GM23338 (cell line): ENCODE results near the gene HMGCS2. TPM values are rescaled to one million over a fixed set of nuclear protein-coding genes. Genes with fewer than 3 reads are reported as not detected.

Experiments used
- ATAC-seq: fragments of 200-7000 bp; cut with Tn5 transposase; 3 replicates; pipeline ENCODE4 v1.9.1; 2020
- DNase-seq: peaks from one replicate; pipeline ENCODE4 v3.0.0-alpha.2; 2015; ENCODE audit warnings: low spot score
- H2AFZ ChIP-seq: fragments of 200-600 bp; sonication (generic); 2 replicates; pipeline ENCODE4 v1.8.0; 2016; ENCODE audit warnings: antibody characterized with exemption, mild to moderate bottlenecking, moderate library complexity
- H3F3A ChIP-seq: fragments of 200-600 bp; sonication (generic); replicated peaks from 2 replicates; pipeline ENCODE4 v1.8.0; 2017; ENCODE audit warnings: antibody characterized with exemption, mixed run types, low read depth
- H3K27ac ChIP-seq: fragments of 200-600 bp; sonication (generic); 2 replicates; pipeline ENCODE4 v1.6.1; 2016; ENCODE audit warnings: low read depth
- H3K27me3 ChIP-seq: fragments of 200-600 bp; sonication (generic); 2 replicates; pipeline ENCODE4 v1.8.0; 2016; ENCODE audit warnings: mild to moderate bottlenecking, mixed run types, moderate library complexity; ENCODE audit not compliant: insufficient read depth
- H3K36me3 ChIP-seq: fragments of 200-600 bp; sonication (generic); 2 replicates; pipeline ENCODE4 v1.8.0; 2016; ENCODE audit warnings: mild to moderate bottlenecking; ENCODE audit not compliant: insufficient read depth
- H3K4me1 ChIP-seq: fragments of 200-600 bp; sonication (generic); 2 replicates; pipeline ENCODE4 v1.8.0; 2016; ENCODE audit warnings: mild to moderate bottlenecking, moderate library complexity; ENCODE audit not compliant: insufficient read depth
- H3K4me2 ChIP-seq: fragments of 200-600 bp; sonication (generic); 2 replicates; pipeline ENCODE4 v1.7.1; 2017; ENCODE audit warnings: mixed run types
- H3K4me3 ChIP-seq: fragments of 200-600 bp; sonication (generic); 2 replicates; pipeline ENCODE4 v1.6.1; 2016; ENCODE audit warnings: mixed run types
- H3K79me2 ChIP-seq: fragments of 200-600 bp; sonication (generic); replicated peaks from 2 replicates; pipeline ENCODE4 v1.8.0; 2017; ENCODE audit warnings: mild to moderate bottlenecking; ENCODE audit not compliant: insufficient read depth
- H3K9me2 ChIP-seq: fragments of 200-600 bp; sonication (generic); 2 replicates; pipeline ENCODE4 v1.8.0; 2017; ENCODE audit not compliant: insufficient read depth
- H4K20me1 ChIP-seq: fragments of 200-600 bp; sonication (generic); replicated peaks from 2 replicates; pipeline ENCODE4 v1.8.0; 2017; ENCODE audit warnings: mild to moderate bottlenecking; ENCODE audit not compliant: insufficient read depth
- H3K27ac Mint-ChIP-seq: 2 replicates; pipeline ENCODE4 v1.8.0; 2020; ENCODE audit warnings: inconsistent platforms, mild to moderate bottlenecking, moderate library complexity, mixed read lengths
- H3K27me3 Mint-ChIP-seq: 3 replicates; pipeline ENCODE4 v1.8.0; 2022; ENCODE audit warnings: low read depth, mild to moderate bottlenecking, moderate library complexity, mixed read lengths, inconsistent platforms; ENCODE audit not compliant: insufficient read depth, poor library complexity
- H3K36me3 Mint-ChIP-seq: 3 replicates; pipeline ENCODE4 v1.8.0; 2021; ENCODE audit warnings: low read depth, mild to moderate bottlenecking, inconsistent platforms, moderate library complexity, mixed read lengths
- H3K4me1 Mint-ChIP-seq: 3 replicates; pipeline ENCODE4 v1.8.0; 2020; ENCODE audit warnings: mild to moderate bottlenecking, inconsistent platforms, mixed read lengths
- H3K4me3 Mint-ChIP-seq: 3 replicates; pipeline ENCODE4 v1.8.0; 2021; ENCODE audit warnings: moderate library complexity, mild to moderate bottlenecking, inconsistent platforms, mixed read lengths
- H3K9me3 Mint-ChIP-seq: 3 replicates; pipeline ENCODE4 v1.8.0; 2020; ENCODE audit warnings: moderate library complexity, mild to moderate bottlenecking, inconsistent platforms, mixed read lengths
- CREB1 ChIP-seq: fragments of 250-450 bp; sonication (Bioruptor Pico); IDR thresholded peaks from 2 replicates; pipeline ENCODE4 v1.5.0; 2020; ENCODE audit warnings: low read depth, mild to moderate bottlenecking, moderate library complexity
- CTCF ChIP-seq, 2 experiments: fragments of 200-600 bp in 1 of 2; sonication (generic) in 1 of 2; conservative IDR thresholded peaks; 2 replicates each; pipeline versions ENCODE4 v1.5.1 to v1.6.1; 2016 to 2017; ENCODE audit warnings: antibody characterized with exemption in 2 of 2, low read depth in 2 of 2, mild to moderate bottlenecking in 2 of 2, moderate library complexity in 1 of 2
- EZH2phosphoT487 ChIP-seq: fragments of 200-600 bp; sonication (generic); IDR thresholded peaks from one replicate; pipeline ENCODE4 v1.8.1; 2018; ENCODE audit warnings: antibody characterized with exemption; ENCODE audit not compliant: unreplicated experiment
- POLR2AphosphoS5 ChIP-seq: IDR thresholded peaks from 2 replicates; pipeline ENCODE4 v1.6.1; 2016; ENCODE audit warnings: antibody characterized with exemption, low read depth
- STAT1 ChIP-seq: IDR thresholded peaks from one replicate; pipeline ENCODE4 v1.6.1; 2016; ENCODE audit warnings: antibody characterized with exemption; ENCODE audit not compliant: unreplicated experiment
- ZNF114 ChIP-seq: fragments of 250-450 bp; sonication (Bioruptor Pico); IDR thresholded peaks from 2 replicates; pipeline ENCODE4 v1.5.0; 2020; ENCODE audit warnings: mild to moderate bottlenecking, moderate library complexity
- ZNF331 ChIP-seq: fragments of 250-450 bp; sonication (Bioruptor Pico); IDR thresholded peaks from 2 replicates; pipeline ENCODE4 v1.5.0; 2020; ENCODE audit warnings: low read depth, mild to moderate bottlenecking, moderate library complexity
- ZNF462 ChIP-seq: fragments of 250-450 bp; sonication (Bioruptor Pico); IDR thresholded peaks from 2 replicates; pipeline ENCODE4 v1.5.0; 2020; ENCODE audit warnings: mild to moderate bottlenecking, moderate library complexity
- polyA plus RNA-seq: library from polyadenylated mRNA; unstranded; fragments of >200 nt; fragmentation: Nextera tagmentation; extraction: Ambion mirVana; gene quantifications from 2 replicates; pipeline ENCODE4 v1.2.1, GENCODE V29; 2016
- total RNA-seq: library from RNA; depleted of rRNA; stranded (reverse); fragments of >200 nt; shearing (Covaris generic); gene quantifications from 2 replicates; pipeline ENCODE4 v1.2.3, GENCODE V29; 2014

The HMGCS2 gene
- total and polyA plus RNA-seq, 2 experiments from 2014 or later = not detected

GRCh38 chr1:119767486-119767885, 1.2 kb downstream of the HMGCS2 start (continued):
- TF ChIP-seq CTCF (conservative IDR thresholded peaks at IDR 0.05; ENCODE audit: low read depth in 2 of 2) (no peak), EZH2phosphoT487 (no peak), ZNF462 (CRISPR knock-in tag) (no peak)

GRCh38 chr1:119766374-119766794, 2.3 kb downstream of the HMGCS2 start:
- ATAC-seq (no peak), DNase-seq (no peak)
- no peak overlapping the region for H3K4me2 ChIP-seq
- H3K9me3 Mint-ChIP-seq = no peaks in the 10 kb centered on the region; the same call in 2 of the 3 replicates
- peak overlapping the region; percentile 24 for H2AFZ ChIP-seq
- H3K27me3 Mint-ChIP-seq = peaks cover 3% of the 10 kb centered on the region
- H3K36me3 Mint-ChIP-seq = no peaks in the 10 kb centered on the region
- peaks cover 4% of the 10 kb centered on the region for H3K4me1 ChIP-seq
- H3K4me1 Mint-ChIP-seq = peaks cover 5% of the 10 kb centered on the region; the same call in 2 of the 3 replicates
- H4K20me1 ChIP-seq = no peaks in the 10 kb centered on the region
- H3K27ac ChIP-seq = no peak overlapping the region
- no peak overlapping the region for H3K4me3 Mint-ChIP-seq
- H3F3A ChIP-seq = no peaks in the 10 kb centered on the region
- no peaks in the 10 kb centered on the region for H3K79me2 ChIP-seq
- H3K9me2 ChIP-seq = no peaks in the 10 kb centered on the region; the same call in 1 of the 2 replicates
- no peak overlapping the region for H3K4me3 ChIP-seq
- H3K36me3 ChIP-seq = no peaks in the 10 kb centered on the region
- no peak overlapping the region for H3K27ac Mint-ChIP-seq
- no peaks in the 10 kb centered on the region for H3K27me3 ChIP-seq
- TF ChIP-seq EZH2phosphoT487 (no peak), STAT1 (no peak), CREB1 (CRISPR knock-in tag) (no peak), CTCF (conservative IDR thresholded peaks at IDR 0.05; ENCODE audit: low read depth in 2 of 2) (no peak), ZNF114 (CRISPR knock-in tag) (no peak), ZNF331 (no peak), POLR2AphosphoS5 (no peak)
